SK-N-DZ (cell line): Measurements from ENCODE around the gene ATP5PO.
"Not testable (repeated sequence)": the region's sequence is repeated elsewhere in the genome, so short reads cannot be mapped to it uniquely, and the experiment has no call there.

Experiments used
- DNase-seq: peaks from one replicate; pipeline ENCODE4 v3.0.0-alpha.2; 2015; ENCODE audit warnings: low spot score

Gene ATP5PO

GRCh38 chr21:33940881-33941245 is 25.3 kb upstream of the ATP5PO start:
- no peak for DNase-seq

- no peak for DNase-seq
These were observed 24.7 kb upstream of the ATP5PO start for GRCh38 chr21:33940164-33940880.

GRCh38 chr21:33939226-33939625 is 23.6 kb upstream of the ATP5PO start:
- no peak for DNase-seq

- DNase-seq, result no peak
These were observed 22.8 kb upstream of the ATP5PO start for GRCh38 chr21:33938381-33938780.

- no peak for DNase-seq
These were observed 22.3 kb upstream of the ATP5PO start for GRCh38 chr21:33937931-33938339.

GRCh38 chr21:33937146-33937545 is 21.5 kb upstream of the ATP5PO start:
- DNase-seq, result no peak

GRCh38 chr21:33936301-33937038 is 20.9 kb upstream of the ATP5PO start:
- no peak for DNase-seq

GRCh38 chr21:33932731-33933130 is 17.1 kb upstream of the ATP5PO start:
- DNase-seq, result no peak

GRCh38 chr21:33931799-33932390 is 16.3 kb upstream of the ATP5PO start:
- DNase-seq, result no peak

- not testable (repeated sequence) for DNase-seq
These were observed 15.6 kb upstream of the ATP5PO start for GRCh38 chr21:33931052-33931798.

GRCh38 chr21:33926248-33926647 is 10.6 kb upstream of the ATP5PO start:
- not testable (repeated sequence) for DNase-seq

- DNase-seq, result no peak
These were observed 9.1 kb upstream of the ATP5PO start for GRCh38 chr21:33924766-33925100.

- DNase-seq, result peak; percentile 78
These were observed 8.6 kb upstream of the ATP5PO start for GRCh38 chr21:33924079-33924765.

- DNase-seq, result no peak
These were observed 1.8 kb upstream of the ATP5PO start for GRCh38 chr21:33917421-33917820.

GRCh38 chr21:33916200-33916567 is 580 bp upstream of the ATP5PO start:
- no peak for DNase-seq

GRCh38 chr21:33914188-33914587 is 1.4 kb downstream of the ATP5PO start:
- no peak for DNase-seq

GRCh38 chr21:33909756-33910155 is 5.8 kb downstream of the ATP5PO start:
- DNase-seq, result no peak

GRCh38 chr21:33908760-33909159 is 6.8 kb downstream of the ATP5PO start:
- no peak for DNase-seq

- DNase-seq, result no peak
These were observed 11.6 kb downstream of the ATP5PO start for GRCh38 chr21:33904041-33904440.

- DNase-seq, result no peak
These were observed 13.3 kb downstream of the ATP5PO start for GRCh38 chr21:33902349-33902748.

- peak; percentile 51 for DNase-seq
These were observed 14.0 kb downstream of the ATP5PO start for GRCh38 chr21:33901412-33902288.
